OCI-LY7 (cell line): ENCODE results near the gene TOLLIP. TPM values are rescaled to one million over a fixed set of nuclear protein-coding genes. Genes with fewer than 3 reads are reported as not detected.

Source experiments
- BruUV-seq: library from RNA; stranded (reverse); fragments of 400-500 nt; replicated peaks from 2 replicates; lab custom pipeline; 2021; lab: Mats Ljungman, UMichigan
- CTCF ChIA-PET: fragments of 300-600 bp; sonication (Branson Sonifier 250); formaldehyde crosslinking; loops from one replicate; lab custom pipeline; 2022; ENCODE audit warnings: antibody characterized with exemption; ENCODE audit not compliant: unreplicated experiment; lab: Charles Lee
- POLR2A ChIA-PET: fragments of 300-600 bp; sonication (Branson Sonifier 250); formaldehyde crosslinking; loops from one replicate; lab custom pipeline; 2022; ENCODE audit warnings: antibody characterized with exemption; lab: Charles Lee
- DNase-seq: peaks from one replicate; pipeline ENCODE4 v3.0.0-alpha.2; 2015; ENCODE audit warnings: low spot score
- H2AFZ ChIP-seq: fragments of 200-600 bp; sonication (generic), shearing (Covaris generic); 2 replicates; pipeline ENCODE4 v1.6.1; 2014; ENCODE audit warnings: mild to moderate bottlenecking, antibody characterized with exemption, low read length, moderate library complexity
- H3K27ac ChIP-seq: fragments of 200-600 bp; sonication (generic); 2 replicates; pipeline ENCODE4 v1.5.1; 2014; ENCODE audit warnings: mixed run types, low read depth, mild to moderate bottlenecking, moderate library complexity, low read length, inconsistent platforms; ENCODE audit not compliant: poor library complexity, severe bottlenecking
- H3K36me3 ChIP-seq: fragments of 200-600 bp; sonication (generic); 2 replicates; pipeline ENCODE4 v1.6.1; 2014; ENCODE audit warnings: mild to moderate bottlenecking, antibody characterized with exemption, low read length, moderate library complexity, mixed read lengths; ENCODE audit not compliant: insufficient read depth
- H3K4me1 ChIP-seq: fragments of 200-600 bp; sonication (generic); 2 replicates; pipeline ENCODE4 v1.5.1; 2014; ENCODE audit warnings: mild to moderate bottlenecking, low read length; ENCODE audit not compliant: insufficient read depth, poor library complexity, severe bottlenecking
- H3K4me2 ChIP-seq: fragments of 200-600 bp; sonication (generic); 2 replicates; pipeline ENCODE4 v1.6.1; 2014; ENCODE audit warnings: mild to moderate bottlenecking, low read length
- H3K4me3 ChIP-seq: fragments of 200-600 bp; sonication (generic); 2 replicates; pipeline ENCODE4 v1.5.1; 2014; ENCODE audit warnings: mild to moderate bottlenecking, low read depth, low read length; ENCODE audit not compliant: poor library complexity, severe bottlenecking
- H3K79me2 ChIP-seq: fragments of 200-600 bp; sonication (generic); 2 replicates; pipeline ENCODE4 v1.6.1; 2016; ENCODE audit warnings: low read depth, mild to moderate bottlenecking, low read length, moderate library complexity, mixed read lengths; ENCODE audit not compliant: insufficient read depth
- H3K9me2 ChIP-seq: fragments of 200-600 bp; sonication (generic); 2 replicates; pipeline ENCODE4 v1.6.1; 2016; ENCODE audit warnings: mild to moderate bottlenecking, low read length, mixed read lengths; ENCODE audit not compliant: insufficient read depth
- H3K9me3 ChIP-seq: fragments of 200-600 bp; sonication (generic); 2 replicates; pipeline ENCODE4 v1.6.1; 2014; ENCODE audit warnings: mild to moderate bottlenecking, mixed run types, low read length, mixed read lengths
- H4K20me1 ChIP-seq: fragments of 200-600 bp; sonication (generic); 2 replicates; pipeline ENCODE4 v1.6.1; 2014; ENCODE audit warnings: mild to moderate bottlenecking, antibody characterized with exemption, low read length, moderate library complexity, mixed read lengths; ENCODE audit not compliant: insufficient read depth
- EZH2phosphoT487 ChIP-seq: fragments of 200-600 bp; sonication (generic); IDR thresholded peaks from 2 replicates; pipeline ENCODE4 v1.6.1; 2018; ENCODE audit warnings: low read depth, borderline replicate concordance, mild to moderate bottlenecking, mixed run types, antibody characterized with exemption, low read length, moderate library complexity, mixed read lengths
- intact Hi-C: fragments of 100-400 bp; cut with micrococcal nuclease; formaldehyde crosslinking; loops from one replicate; pipeline ENCODE4 v1.10.0; 2022; ENCODE audit not compliant: unreplicated experiment
- total RNA-seq, 2 experiments: library from RNA; depleted of rRNA in 1 of 2; stranded (reverse); fragments of >200 nt in 1 of 2; shearing (Covaris generic) in 1 of 2; gene quantifications; 2 replicates each; pipeline ENCODE4 v1.2.3, GENCODE V29; 2014 to 2022
- TF ChIP-seq, protein P1 (sequence below): fragments of 200-600 bp; sonication (generic); conservative IDR thresholded peaks from 2 replicates; pipeline ENCODE4 v1.5.1; 2014; ENCODE audit warnings: mild to moderate bottlenecking, antibody characterized with exemption, low read length, moderate library complexity, mixed read lengths

TOLLIP gene
- total RNA-seq, 2 experiments from 2014 or later, result 15.9 to 37.1 TPM

DNA sequence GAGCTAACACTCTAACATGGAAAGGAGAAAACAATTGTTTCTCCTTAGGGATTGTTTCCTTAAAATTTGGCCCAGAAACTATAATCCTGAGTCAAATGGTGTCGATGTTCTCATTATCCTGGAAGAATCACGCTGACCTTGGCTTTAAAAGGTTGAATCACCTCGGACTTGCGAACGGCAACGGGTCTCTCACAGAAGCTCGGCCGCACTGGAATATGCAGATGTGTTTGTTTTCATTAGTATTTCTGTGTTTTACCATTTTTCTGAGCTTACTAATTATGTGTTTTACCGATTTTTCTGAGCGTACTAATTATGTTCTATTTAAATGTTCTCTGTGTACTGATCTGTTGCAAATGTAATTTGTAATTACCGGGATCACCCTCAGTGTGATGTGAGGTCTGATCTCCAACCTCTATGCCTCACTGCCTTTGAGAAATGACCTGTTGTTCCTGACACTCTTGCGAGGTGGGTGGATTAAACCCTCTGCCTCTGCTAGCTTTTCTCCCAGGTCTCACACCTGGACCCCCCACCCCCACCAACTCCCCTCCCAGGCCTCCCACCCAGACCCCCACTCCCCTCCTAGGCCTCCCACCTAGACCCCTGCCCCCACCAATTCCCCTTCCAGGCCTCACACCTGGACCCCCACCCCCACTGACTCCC is 42.0 kb upstream of the TOLLIP start:
- no peak for DNase-seq
- Histone ChIP-seq H2AFZ (no peak overlapping the region), H4K20me1 (no peaks in the 10 kb centered on the region), H3K36me3 (no peaks in the 10 kb centered on the region), H3K9me2 (no peaks in the 10 kb centered on the region), H3K4me3 (no peak overlapping the region), H3K4me1 (no peaks in the 10 kb centered on the region), H3K4me2 (no peak overlapping the region), H3K79me2 (no peaks in the 10 kb centered on the region), H3K9me3 (no peaks in the 10 kb centered on the region), H3K27ac (no peak overlapping the region)
- no TSS peak for BruUV-seq
- ChIA-PET POLR2A (interaction anchor here (0.7 kb wide), 1 partner anchor 22 kb away, joined by 3 read pairs; no protein-coding TSS in a partner anchor), CTCF (no interaction called here)
- TF ChIP-seq, protein P1, sequence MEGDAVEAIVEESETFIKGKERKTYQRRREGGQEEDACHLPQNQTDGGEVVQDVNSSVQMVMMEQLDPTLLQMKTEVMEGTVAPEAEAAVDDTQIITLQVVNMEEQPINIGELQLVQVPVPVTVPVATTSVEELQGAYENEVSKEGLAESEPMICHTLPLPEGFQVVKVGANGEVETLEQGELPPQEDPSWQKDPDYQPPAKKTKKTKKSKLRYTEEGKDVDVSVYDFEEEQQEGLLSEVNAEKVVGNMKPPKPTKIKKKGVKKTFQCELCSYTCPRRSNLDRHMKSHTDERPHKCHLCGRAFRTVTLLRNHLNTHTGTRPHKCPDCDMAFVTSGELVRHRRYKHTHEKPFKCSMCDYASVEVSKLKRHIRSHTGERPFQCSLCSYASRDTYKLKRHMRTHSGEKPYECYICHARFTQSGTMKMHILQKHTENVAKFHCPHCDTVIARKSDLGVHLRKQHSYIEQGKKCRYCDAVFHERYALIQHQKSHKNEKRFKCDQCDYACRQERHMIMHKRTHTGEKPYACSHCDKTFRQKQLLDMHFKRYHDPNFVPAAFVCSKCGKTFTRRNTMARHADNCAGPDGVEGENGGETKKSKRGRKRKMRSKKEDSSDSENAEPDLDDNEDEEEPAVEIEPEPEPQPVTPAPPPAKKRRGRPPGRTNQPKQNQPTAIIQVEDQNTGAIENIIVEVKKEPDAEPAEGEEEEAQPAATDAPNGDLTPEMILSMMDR, result no peak
- no peak for TF ChIP-seq EZH2phosphoT487
- intact Hi-C loops, result no loop called here

DNA sequence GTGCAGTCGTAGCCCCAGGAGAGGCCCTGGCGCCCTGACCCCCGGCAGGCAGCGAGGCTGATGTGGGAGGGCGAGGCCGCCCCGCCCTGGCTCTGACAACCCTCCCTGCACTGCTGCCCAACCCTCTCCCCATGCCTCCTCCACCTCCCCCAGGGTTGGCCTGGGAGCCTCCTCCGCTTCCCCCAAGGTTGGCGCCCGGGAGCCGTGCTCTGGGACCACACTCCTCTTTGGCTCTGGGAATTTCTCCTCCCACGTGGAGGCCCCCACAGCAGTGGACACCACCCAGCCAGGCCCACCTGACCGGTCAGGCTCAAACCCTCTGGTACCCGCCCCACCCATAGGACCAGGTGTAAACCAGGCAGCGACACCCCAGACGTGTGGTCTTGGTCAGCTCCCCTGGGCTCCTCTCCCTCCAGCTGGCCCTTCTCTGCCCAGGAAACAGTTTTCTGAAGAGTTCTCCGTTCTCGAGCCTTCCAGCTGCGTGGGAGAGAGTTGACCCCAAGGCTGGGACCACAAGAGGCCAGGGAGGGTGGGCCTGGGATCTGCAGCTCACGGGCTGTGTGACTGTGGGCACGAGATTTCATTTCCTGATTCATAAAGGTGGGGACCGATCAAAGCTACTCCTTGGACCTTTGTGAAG is 40.8 kb upstream of the TOLLIP start:
- Histone ChIP-seq H2AFZ (no peak overlapping the region), H3K9me3 (no peaks in the 10 kb centered on the region), H3K36me3 (no peaks in the 10 kb centered on the region), H3K4me1 (no peaks in the 10 kb centered on the region), H3K4me3 (no peak overlapping the region), H3K27ac (no peak overlapping the region), H3K79me2 (no peaks in the 10 kb centered on the region), H3K9me2 (no peaks in the 10 kb centered on the region), H3K4me2 (no peak overlapping the region), H4K20me1 (no peaks in the 10 kb centered on the region)
- intact Hi-C loops, result no loop called here
- CTCF ChIA-PET, result no interaction called here
- TF ChIP-seq, protein P1, result no peak
- TF ChIP-seq EZH2phosphoT487, result no peak
- no peak for DNase-seq
- POLR2A ChIA-PET, result interaction anchor here (0.5 kb wide), 1 partner anchor 214 kb away, joined by 3 read pairs; no protein-coding TSS in a partner anchor
- no TSS peak for BruUV-seq
